GM23338 (cell line): ENCODE measurements around the gene LYSMD3. TPM values are rescaled to one million over a fixed set of nuclear protein-coding genes. Genes with fewer than 3 reads are reported as not detected.
A peak's percentile ranks its signal among the peaks of the same experiment; 100 is the strongest.

ENCODE experiments used
- ATAC-seq: fragments of 200-7000 bp; cut with Tn5 transposase; 3 replicates; pipeline ENCODE4 v1.9.1; 2020
- DNase-seq: peaks from one replicate; pipeline ENCODE4 v3.0.0-alpha.2; 2015; ENCODE audit warnings: low spot score
- H2AFZ ChIP-seq: fragments of 200-600 bp; sonication (generic); 2 replicates; pipeline ENCODE4 v1.8.0; 2016; ENCODE audit warnings: antibody characterized with exemption, mild to moderate bottlenecking, moderate library complexity
- H3F3A ChIP-seq: fragments of 200-600 bp; sonication (generic); replicated peaks from 2 replicates; pipeline ENCODE4 v1.8.0; 2017; ENCODE audit warnings: antibody characterized with exemption, mixed run types, low read depth
- H3K27ac ChIP-seq: fragments of 200-600 bp; sonication (generic); 2 replicates; pipeline ENCODE4 v1.6.1; 2016; ENCODE audit warnings: low read depth
- H3K27me3 ChIP-seq: fragments of 200-600 bp; sonication (generic); 2 replicates; pipeline ENCODE4 v1.8.0; 2016; ENCODE audit warnings: mild to moderate bottlenecking, mixed run types, moderate library complexity; ENCODE audit not compliant: insufficient read depth
- H3K36me3 ChIP-seq: fragments of 200-600 bp; sonication (generic); 2 replicates; pipeline ENCODE4 v1.8.0; 2016; ENCODE audit warnings: mild to moderate bottlenecking; ENCODE audit not compliant: insufficient read depth
- H3K4me1 ChIP-seq: fragments of 200-600 bp; sonication (generic); 2 replicates; pipeline ENCODE4 v1.8.0; 2016; ENCODE audit warnings: mild to moderate bottlenecking, moderate library complexity; ENCODE audit not compliant: insufficient read depth
- H3K4me2 ChIP-seq: fragments of 200-600 bp; sonication (generic); 2 replicates; pipeline ENCODE4 v1.7.1; 2017; ENCODE audit warnings: mixed run types
- H3K4me3 ChIP-seq: fragments of 200-600 bp; sonication (generic); 2 replicates; pipeline ENCODE4 v1.6.1; 2016; ENCODE audit warnings: mixed run types
- H3K79me2 ChIP-seq: fragments of 200-600 bp; sonication (generic); replicated peaks from 2 replicates; pipeline ENCODE4 v1.8.0; 2017; ENCODE audit warnings: mild to moderate bottlenecking; ENCODE audit not compliant: insufficient read depth
- H3K9me2 ChIP-seq: fragments of 200-600 bp; sonication (generic); 2 replicates; pipeline ENCODE4 v1.8.0; 2017; ENCODE audit not compliant: insufficient read depth
- H4K20me1 ChIP-seq: fragments of 200-600 bp; sonication (generic); replicated peaks from 2 replicates; pipeline ENCODE4 v1.8.0; 2017; ENCODE audit warnings: mild to moderate bottlenecking; ENCODE audit not compliant: insufficient read depth
- H3K27ac Mint-ChIP-seq: 2 replicates; pipeline ENCODE4 v1.8.0; 2020; ENCODE audit warnings: inconsistent platforms, mild to moderate bottlenecking, moderate library complexity, mixed read lengths
- H3K27me3 Mint-ChIP-seq: 3 replicates; pipeline ENCODE4 v1.8.0; 2022; ENCODE audit warnings: low read depth, mild to moderate bottlenecking, moderate library complexity, mixed read lengths, inconsistent platforms; ENCODE audit not compliant: insufficient read depth, poor library complexity
- H3K36me3 Mint-ChIP-seq: 3 replicates; pipeline ENCODE4 v1.8.0; 2021; ENCODE audit warnings: low read depth, mild to moderate bottlenecking, inconsistent platforms, moderate library complexity, mixed read lengths
- H3K4me1 Mint-ChIP-seq: 3 replicates; pipeline ENCODE4 v1.8.0; 2020; ENCODE audit warnings: mild to moderate bottlenecking, inconsistent platforms, mixed read lengths
- H3K4me3 Mint-ChIP-seq: 3 replicates; pipeline ENCODE4 v1.8.0; 2021; ENCODE audit warnings: moderate library complexity, mild to moderate bottlenecking, inconsistent platforms, mixed read lengths
- H3K9me3 Mint-ChIP-seq: 3 replicates; pipeline ENCODE4 v1.8.0; 2020; ENCODE audit warnings: moderate library complexity, mild to moderate bottlenecking, inconsistent platforms, mixed read lengths
- CREB1 ChIP-seq: fragments of 250-450 bp; sonication (Bioruptor Pico); IDR thresholded peaks from 2 replicates; pipeline ENCODE4 v1.5.0; 2020; ENCODE audit warnings: low read depth, mild to moderate bottlenecking, moderate library complexity
- CTCF ChIP-seq, 2 experiments: fragments of 200-600 bp in 1 of 2; sonication (generic) in 1 of 2; conservative IDR thresholded peaks; 2 replicates each; pipeline versions ENCODE4 v1.5.1 to v1.6.1; 2016 to 2017; ENCODE audit warnings: antibody characterized with exemption in 2 of 2, low read depth in 2 of 2, mild to moderate bottlenecking in 2 of 2, moderate library complexity in 1 of 2
- ETS1 ChIP-seq: IDR thresholded peaks from 2 replicates; pipeline ENCODE4 v1.6.1; 2016; ENCODE audit warnings: antibody characterized with exemption
- EZH2 ChIP-seq: fragments of 200-600 bp; sonication (generic); IDR thresholded peaks from one replicate; pipeline ENCODE4 v1.8.0; 2017; ENCODE audit warnings: antibody characterized with exemption, mild to moderate bottlenecking, low read depth; ENCODE audit not compliant: unreplicated experiment
- EZH2phosphoT487 ChIP-seq: fragments of 200-600 bp; sonication (generic); IDR thresholded peaks from one replicate; pipeline ENCODE4 v1.8.1; 2018; ENCODE audit warnings: antibody characterized with exemption; ENCODE audit not compliant: unreplicated experiment
- JUNB ChIP-seq: IDR thresholded peaks from one replicate; pipeline ENCODE4 v1.6.1; 2016; ENCODE audit warnings: antibody characterized with exemption; ENCODE audit not compliant: unreplicated experiment
- NANOG ChIP-seq: IDR thresholded peaks from 2 replicates; pipeline ENCODE4 v1.6.1; 2016; ENCODE audit warnings: antibody characterized with exemption, borderline replicate concordance
- POLR2AphosphoS5 ChIP-seq: IDR thresholded peaks from 2 replicates; pipeline ENCODE4 v1.6.1; 2016; ENCODE audit warnings: antibody characterized with exemption, low read depth
- REST ChIP-seq: IDR thresholded peaks from one replicate; pipeline ENCODE4 v1.6.1; 2018; ENCODE audit warnings: antibody characterized with exemption; ENCODE audit not compliant: unreplicated experiment
- STAT1 ChIP-seq: IDR thresholded peaks from one replicate; pipeline ENCODE4 v1.6.1; 2016; ENCODE audit warnings: antibody characterized with exemption; ENCODE audit not compliant: unreplicated experiment
- ZNF114 ChIP-seq: fragments of 250-450 bp; sonication (Bioruptor Pico); IDR thresholded peaks from 2 replicates; pipeline ENCODE4 v1.5.0; 2020; ENCODE audit warnings: mild to moderate bottlenecking, moderate library complexity
- ZNF331 ChIP-seq: fragments of 250-450 bp; sonication (Bioruptor Pico); IDR thresholded peaks from 2 replicates; pipeline ENCODE4 v1.5.0; 2020; ENCODE audit warnings: low read depth, mild to moderate bottlenecking, moderate library complexity
- polyA plus RNA-seq: library from polyadenylated mRNA; unstranded; fragments of >200 nt; fragmentation: Nextera tagmentation; extraction: Ambion mirVana; gene quantifications from 2 replicates; pipeline ENCODE4 v1.2.1, GENCODE V29; 2016
- total RNA-seq: library from RNA; depleted of rRNA; stranded (reverse); fragments of >200 nt; shearing (Covaris generic); gene quantifications from 2 replicates; pipeline ENCODE4 v1.2.3, GENCODE V29; 2014
- TF ChIP-seq, protein P1 (sequence below): fragments of 250-450 bp; sonication (Bioruptor Pico); IDR thresholded peaks from 2 replicates; pipeline ENCODE4 v1.5.0; 2020; ENCODE audit warnings: mild to moderate bottlenecking, moderate library complexity

Gene LYSMD3
- total and polyA plus RNA-seq, 2 experiments from 2014 or later: 10.7 to 19.6 TPM

- Histone ChIP-seq H3K79me2 (no peaks in the 10 kb centered on the region), H4K20me1 (no peaks in the 10 kb centered on the region), H3K36me3 (no peaks in the 10 kb centered on the region), H3K4me3 (no peak overlapping the region), H2AFZ (no peak overlapping the region), H3K27ac (no peak overlapping the region), H3K27me3 (no peaks in the 10 kb centered on the region), H3K4me2 (0 out of 2 replicates have a peak overlapping the region, but pooled peaks have one; percentile 30), H3K9me2 (peaks cover 8% of the 10 kb centered on the region; the same call in 1 of the 2 replicates), H3K4me1 (peaks cover 44% of the 10 kb centered on the region), H3F3A (no peaks in the 10 kb centered on the region)
- DNase-seq (peak; percentile 32), ATAC-seq (no peak)
- peaks cover 5% of the 10 kb centered on the region for H3K27me3 Mint-ChIP-seq
- H3K4me3 Mint-ChIP-seq: no peak overlapping the region
- H3K36me3 Mint-ChIP-seq: no peaks in the 10 kb centered on the region
- no peak for TF ChIP-seq ZNF331 (CRISPR knock-in tag)
- no peak for TF ChIP-seq EZH2phosphoT487
- TF ChIP-seq CREB1: no peak
- TF ChIP-seq POLR2AphosphoS5: no peak
- TF ChIP-seq ETS1: no peak
- no peak for TF ChIP-seq EZH2
- TF ChIP-seq, protein P1, sequence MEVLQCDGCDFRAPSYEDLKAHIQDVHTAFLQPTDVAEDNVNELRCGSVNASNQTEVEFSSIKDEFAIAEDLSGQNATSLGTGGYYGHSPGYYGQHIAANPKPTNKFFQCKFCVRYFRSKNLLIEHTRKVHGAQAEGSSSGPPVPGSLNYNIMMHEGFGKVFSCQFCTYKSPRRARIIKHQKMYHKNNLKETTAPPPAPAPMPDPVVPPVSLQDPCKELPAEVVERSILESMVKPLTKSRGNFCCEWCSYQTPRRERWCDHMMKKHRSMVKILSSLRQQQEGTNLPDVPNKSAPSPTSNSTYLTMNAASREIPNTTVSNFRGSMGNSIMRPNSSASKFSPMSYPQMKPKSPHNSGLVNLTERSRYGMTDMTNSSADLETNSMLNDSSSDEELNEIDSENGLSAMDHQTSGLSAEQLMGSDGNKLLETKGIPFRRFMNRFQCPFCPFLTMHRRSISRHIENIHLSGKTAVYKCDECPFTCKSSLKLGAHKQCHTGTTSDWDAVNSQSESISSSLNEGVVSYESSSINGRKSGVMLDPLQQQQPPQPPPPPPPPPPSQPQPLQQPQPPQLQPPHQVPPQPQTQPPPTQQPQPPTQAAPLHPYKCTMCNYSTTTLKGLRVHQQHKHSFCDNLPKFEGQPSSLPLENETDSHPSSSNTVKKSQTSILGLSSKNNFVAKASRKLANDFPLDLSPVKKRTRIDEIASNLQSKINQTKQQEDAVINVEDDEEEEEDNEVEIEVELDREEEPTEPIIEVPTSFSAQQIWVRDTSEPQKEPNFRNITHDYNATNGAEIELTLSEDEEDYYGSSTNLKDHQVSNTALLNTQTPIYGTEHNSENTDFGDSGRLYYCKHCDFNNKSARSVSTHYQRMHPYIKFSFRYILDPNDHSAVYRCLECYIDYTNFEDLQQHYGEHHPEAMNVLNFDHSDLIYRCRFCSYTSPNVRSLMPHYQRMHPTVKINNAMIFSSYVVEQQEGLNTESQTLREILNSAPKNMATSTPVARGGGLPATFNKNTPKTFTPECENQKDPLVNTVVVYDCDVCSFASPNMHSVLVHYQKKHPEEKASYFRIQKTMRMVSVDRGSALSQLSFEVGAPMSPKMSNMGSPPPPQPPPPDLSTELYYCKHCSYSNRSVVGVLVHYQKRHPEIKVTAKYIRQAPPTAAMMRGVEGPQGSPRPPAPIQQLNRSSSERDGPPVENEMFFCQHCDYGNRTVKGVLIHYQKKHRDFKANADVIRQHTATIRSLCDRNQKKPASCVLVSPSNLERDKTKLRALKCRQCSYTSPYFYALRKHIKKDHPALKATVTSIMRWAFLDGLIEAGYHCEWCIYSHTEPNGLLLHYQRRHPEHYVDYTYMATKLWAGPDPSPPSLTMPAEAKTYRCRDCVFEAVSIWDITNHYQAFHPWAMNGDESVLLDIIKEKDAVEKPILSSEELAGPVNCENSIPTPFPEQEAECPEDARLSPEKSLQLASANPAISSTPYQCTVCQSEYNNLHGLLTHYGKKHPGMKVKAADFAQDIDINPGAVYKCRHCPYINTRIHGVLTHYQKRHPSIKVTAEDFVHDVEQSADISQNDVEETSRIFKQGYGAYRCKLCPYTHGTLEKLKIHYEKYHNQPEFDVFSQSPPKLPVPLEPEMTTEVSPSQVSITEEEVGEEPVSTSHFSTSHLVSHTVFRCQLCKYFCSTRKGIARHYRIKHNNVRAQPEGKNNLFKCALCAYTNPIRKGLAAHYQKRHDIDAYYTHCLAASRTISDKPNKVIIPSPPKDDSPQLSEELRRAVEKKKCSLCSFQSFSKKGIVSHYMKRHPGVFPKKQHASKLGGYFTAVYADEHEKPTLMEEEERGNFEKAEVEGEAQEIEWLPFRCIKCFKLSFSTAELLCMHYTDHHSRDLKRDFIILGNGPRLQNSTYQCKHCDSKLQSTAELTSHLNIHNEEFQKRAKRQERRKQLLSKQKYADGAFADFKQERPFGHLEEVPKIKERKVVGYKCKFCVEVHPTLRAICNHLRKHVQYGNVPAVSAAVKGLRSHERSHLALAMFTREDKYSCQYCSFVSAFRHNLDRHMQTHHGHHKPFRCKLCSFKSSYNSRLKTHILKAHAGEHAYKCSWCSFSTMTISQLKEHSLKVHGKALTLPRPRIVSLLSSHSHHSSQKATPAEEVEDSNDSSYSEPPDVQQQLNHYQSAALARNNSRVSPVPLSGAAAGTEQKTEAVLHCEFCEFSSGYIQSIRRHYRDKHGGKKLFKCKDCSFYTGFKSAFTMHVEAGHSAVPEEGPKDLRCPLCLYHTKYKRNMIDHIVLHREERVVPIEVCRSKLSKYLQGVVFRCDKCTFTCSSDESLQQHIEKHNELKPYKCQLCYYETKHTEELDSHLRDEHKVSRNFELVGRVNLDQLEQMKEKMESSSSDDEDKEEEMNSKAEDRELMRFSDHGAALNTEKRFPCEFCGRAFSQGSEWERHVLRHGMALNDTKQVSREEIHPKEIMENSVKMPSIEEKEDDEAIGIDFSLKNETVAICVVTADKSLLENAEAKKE (CRISPR knock-in tag): no peak
- TF ChIP-seq ZNF114 (CRISPR knock-in tag): no peak
- TF ChIP-seq NANOG: no peak
- TF ChIP-seq CTCF (conservative IDR thresholded peaks at IDR 0.05; ENCODE audit: low read depth in 2 of 2): no peak
- no peak for TF ChIP-seq STAT1
- no peak for TF ChIP-seq REST
- TF ChIP-seq JUNB: no peak
- no peaks in the 10 kb centered on the region for H3K9me3 Mint-ChIP-seq
- H3K27ac Mint-ChIP-seq: no peak overlapping the region
- H3K4me1 Mint-ChIP-seq: peaks cover 43% of the 10 kb centered on the region
Observed at GRCh38 chr5:90548069-90548593, 18.7 kb upstream of the LYSMD3 start.
